HG03442 (cell line): Measurements from ENCODE around the gene CYTIP.
"Not testable (repeated sequence)": the region's sequence is repeated elsewhere in the genome, so short reads cannot be mapped to it uniquely, and the experiment has no call there.

Source experiments
- ATAC-seq: cut with Tn5 transposase; IDR thresholded peaks from one replicate; pipeline ENCODE4 v1.9.1; 2021; ENCODE audit warnings: mild to moderate bottlenecking, moderate library complexity; ENCODE audit not compliant: unreplicated experiment

CYTIP gene

DNA sequence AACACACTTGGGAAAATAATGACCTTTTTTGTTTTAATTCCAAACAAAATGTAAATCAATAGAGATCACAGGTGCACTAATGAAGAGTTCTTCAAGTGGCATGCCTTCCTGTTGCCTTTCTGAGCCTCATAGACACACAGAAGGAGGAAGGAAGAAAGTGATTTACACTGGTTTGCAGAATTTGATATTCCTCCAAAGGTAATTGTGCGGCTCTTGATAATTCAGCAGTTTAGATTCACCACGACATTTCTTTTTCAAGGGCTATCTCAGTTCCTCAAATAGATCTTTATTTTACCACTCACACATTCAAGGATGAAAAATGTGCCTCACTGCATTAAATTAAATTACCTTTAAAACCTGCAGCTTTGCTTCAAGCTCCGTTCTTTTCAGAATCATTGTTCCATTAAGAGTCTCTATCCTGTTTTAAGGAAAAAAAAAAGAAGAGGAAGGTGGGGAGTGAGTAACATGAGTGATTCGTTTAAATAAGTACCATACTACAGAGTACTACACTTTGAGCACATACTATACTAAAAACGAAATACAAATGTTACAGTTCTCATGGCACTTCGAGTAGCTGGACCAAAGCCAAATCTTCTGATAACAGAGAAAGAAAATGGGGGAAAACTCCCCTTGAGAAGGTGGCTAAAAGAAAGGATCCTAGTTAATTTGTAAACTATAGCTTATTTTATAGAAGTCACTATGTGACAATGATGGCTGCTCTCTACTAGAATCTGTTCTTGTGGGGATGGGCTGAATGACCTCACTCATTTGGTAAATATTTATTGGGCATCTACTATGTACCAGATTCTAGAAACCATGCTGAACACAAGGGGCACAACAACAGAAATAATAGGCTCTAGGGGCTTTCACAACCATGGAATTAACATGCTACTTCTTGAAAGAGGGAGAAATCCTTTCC is 16.6 kb downstream of the CYTIP start:
- no peak for ATAC-seq

DNA sequence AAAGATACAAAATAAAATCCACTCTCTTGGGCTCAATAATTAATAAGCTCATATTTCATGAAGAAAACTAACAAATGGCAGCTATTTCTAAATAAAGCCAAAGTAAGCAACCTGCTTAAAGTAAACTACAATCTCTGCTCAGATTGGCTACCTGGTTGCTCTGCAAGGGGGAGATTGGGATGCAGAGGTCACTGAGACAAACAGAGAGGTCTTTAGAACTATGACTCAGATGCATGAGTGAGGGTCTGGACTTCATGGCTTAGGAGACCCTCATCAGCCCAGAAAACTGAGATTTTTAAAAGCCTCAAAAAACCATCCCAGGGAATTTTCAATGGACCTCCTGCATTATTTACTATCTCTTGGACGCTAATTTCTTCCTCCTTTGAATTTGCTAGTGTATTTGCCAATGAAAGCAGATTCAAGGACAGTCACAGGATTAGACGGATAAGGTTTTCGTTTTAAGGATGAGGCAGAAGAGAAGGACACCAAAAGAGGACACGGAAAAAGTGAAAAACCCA is 17.4 kb downstream of the CYTIP start:
- no peak for ATAC-seq

GRCh38 chr2:157424374-157424773 is 19.5 kb downstream of the CYTIP start:
- no peak for ATAC-seq

DNA sequence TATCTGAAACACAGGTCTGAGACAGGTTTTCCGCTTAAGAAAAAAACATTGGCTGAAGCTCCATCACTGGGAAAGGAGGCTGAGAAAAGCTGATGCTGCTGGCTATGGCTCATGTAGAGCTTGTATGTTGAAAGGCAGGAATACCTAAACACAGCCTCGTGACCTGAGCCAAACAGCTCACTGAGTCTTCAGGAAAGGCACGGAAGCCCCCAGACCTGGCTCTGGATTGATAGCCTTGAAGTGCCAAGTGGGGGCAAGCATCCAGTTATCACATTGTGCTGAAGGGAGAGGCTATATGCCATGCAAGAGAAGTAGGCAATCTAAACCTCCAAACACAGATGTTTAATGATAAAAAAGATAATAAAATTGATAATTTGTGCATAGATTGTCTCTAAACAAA is 21.9 kb downstream of the CYTIP start:
- ATAC-seq = no peak

- ATAC-seq = no peak
These were observed 22.5 kb downstream of the CYTIP start for GRCh38 chr2:157421331-157421944.

DNA sequence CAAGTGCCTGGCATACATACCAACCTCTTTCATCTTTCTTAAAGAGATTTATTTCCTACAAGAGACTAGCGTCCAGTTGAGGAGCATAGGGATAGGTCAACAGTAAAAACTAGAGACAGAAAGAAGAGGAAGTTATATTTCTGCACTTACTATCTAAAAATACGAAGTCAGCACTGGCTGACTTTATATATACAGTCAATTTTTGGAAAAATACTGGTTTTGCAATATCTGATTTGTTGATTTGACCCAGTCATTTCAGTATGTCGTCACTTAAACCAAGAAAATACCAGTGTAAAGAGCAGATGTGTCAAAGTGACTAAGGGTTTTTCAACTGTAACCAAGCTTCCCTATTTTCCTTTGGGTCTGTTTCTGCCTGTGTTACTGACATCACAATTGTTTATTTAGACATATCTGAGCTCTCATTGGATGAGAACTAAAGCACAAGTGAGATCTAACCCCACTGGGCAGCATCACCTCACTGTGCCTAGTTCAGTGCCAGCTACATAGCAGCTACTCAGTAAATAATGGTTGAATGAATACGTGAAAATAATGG is 23.0 kb downstream of the CYTIP start:
- peak; percentile 75 for ATAC-seq

DNA sequence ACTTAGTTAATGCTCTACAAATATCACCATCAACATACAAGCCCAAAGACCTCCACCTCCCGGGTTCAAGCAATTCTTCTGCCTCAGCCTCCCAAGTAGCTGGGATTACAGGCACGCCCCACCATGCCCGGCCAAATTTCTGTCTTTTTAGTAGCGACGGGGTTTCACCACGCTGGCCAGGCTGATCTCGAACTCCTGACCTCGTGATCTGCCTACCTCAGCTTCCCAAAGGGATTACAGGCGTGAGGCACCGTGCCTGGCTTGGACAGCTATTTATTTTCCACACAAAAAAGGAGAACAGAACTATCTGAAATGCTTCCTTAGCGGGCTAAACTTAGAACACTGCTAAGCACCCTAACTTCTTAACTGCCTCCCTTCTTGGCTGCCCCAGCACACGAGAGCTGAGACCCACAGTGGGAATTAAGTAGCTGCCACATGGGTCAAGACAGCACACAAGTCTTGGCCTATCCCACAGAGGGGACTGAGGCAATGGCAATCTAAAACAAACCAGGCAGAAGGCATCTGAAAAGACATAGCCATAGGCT is 24.8 kb downstream of the CYTIP start:
- ATAC-seq = no peak

GRCh38 chr2:157418239-157418641 is 25.6 kb downstream of the CYTIP start:
- ATAC-seq = no peak

- ATAC-seq = no peak
These were observed 28.2 kb downstream of the CYTIP start for GRCh38 chr2:157415591-157416101.

- peak; percentile 22 for ATAC-seq
These were observed 29.8 kb downstream of the CYTIP start for GRCh38 chr2:157414050-157414449.

- ATAC-seq = peak; percentile 89
These were observed 30.4 kb downstream of the CYTIP start for GRCh38 chr2:157413326-157414035.

DNA sequence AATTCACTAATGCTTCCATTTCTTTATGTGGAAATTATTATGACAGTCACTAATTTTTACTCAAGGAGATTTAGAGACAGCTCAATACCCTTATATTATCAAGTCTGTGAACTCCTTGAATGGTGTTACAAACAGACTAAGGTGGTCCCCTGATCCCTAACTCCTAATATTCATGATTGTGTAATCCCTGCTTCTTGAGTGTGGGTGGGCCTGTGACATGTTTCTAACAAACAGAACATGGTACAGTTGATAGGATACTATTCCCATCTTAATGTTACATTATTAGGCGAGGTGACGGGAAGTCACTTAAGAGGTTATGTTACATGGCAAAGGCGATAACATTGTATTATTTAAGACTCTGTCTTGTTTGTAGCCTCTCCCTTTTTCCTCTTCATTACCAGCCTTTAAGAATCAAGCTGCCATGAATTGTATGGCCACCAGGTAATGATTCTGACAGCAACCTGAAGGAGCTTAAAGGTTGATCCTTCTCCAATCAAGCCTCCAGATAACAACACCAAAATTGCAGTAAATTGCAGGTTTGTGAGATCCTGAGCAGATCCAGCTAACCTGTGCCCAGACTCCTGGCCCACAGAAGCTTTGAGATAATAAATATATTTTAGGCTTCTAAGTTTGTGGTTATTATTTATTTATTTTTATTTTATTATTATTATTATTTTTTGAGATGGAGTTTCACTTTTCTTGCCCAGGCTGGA is 32.1 kb downstream of the CYTIP start:
- no peak for ATAC-seq

DNA sequence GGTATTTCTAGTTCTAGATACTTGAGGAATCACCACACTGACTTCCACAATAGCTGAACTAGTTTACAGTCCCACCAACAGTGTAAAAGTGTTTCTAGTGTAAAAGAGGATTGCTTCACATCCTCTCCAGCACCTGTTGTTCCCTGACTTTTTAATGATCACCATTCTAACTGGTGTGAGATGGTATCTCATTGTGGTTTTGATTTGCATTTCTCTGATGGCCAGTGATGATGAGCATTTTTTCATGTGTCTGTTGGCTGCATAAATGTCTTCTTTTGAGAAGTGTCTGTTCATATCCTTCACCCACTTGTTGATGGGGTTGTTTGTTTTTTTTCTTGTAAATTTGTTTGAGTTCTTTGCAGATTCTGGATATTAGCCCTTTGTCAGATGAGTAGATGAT is 38.5 kb downstream of the CYTIP start:
- not testable (repeated sequence) for ATAC-seq

DNA sequence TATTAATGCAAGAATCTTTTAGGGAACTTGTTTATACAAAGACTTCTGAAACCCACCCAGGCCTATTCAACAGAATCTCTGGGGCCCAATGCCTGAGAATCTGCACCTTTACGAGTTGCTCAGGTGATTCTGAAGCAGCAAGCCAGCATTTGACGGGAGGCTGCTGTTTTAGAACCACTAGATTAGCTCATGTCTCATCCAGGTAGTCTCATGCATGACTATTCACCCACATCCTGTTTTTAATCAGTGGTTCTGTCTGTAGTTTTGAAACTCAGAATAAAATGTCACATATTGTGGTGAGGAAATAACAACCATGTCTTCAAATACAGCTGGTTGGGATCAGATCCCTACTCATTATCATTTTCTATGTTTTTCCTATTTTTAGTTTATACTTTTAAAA is 39.5 kb downstream of the CYTIP start:
- peak; percentile 99 for ATAC-seq

DNA sequence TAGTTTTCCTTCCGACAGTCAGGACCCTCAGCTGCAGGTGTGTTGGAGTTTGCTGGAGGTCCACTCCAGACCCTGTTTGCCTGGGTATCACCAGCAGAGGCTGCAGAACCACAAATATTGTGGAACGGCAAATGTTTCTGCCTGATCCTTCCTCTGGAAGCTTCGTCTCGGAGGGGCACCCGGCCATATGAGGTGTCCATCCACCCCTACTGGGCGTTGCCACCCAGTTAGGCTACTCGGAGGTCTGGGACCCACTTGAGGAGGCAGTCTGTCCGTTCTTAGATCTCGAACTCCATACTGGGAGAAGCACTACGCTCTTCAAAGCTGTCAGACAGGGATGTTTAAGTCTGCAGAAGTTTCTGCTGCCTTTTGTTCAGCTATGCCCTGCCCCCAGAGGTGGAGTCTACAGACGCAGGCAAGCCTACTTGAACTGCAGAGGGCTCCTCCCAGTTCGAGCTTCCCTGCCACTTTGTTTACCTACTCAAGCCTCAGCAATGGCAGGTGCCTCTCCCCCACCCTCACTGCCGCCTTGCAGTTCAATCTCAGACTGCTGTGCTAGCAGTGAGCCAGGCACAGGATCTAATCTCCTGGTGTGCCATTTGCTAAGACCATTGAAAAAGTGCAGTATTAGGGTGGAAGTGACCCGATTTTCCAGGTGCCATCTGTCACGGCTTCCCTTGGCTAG is 40.9 kb downstream of the CYTIP start:
- not testable (repeated sequence) for ATAC-seq

DNA sequence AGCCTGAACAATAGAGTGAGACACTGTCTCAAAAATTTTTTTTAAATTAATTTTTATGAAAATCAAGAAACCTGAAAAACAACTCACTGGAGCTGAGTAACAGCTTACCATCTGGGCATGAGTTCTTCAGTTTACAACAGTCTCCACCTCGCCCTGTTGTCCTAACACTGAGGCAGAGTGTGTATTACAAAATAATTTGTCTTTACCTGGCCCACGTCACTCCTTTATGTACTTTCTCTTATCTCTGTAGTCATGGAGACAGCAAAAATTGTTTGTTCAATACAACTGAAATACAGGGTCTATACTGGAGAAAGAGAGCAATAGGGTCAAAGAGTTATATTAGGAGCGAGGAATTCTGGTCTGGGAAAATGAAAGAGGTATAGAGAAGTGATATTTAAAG is 48.1 kb downstream of the CYTIP start:
- ATAC-seq = no peak

DNA sequence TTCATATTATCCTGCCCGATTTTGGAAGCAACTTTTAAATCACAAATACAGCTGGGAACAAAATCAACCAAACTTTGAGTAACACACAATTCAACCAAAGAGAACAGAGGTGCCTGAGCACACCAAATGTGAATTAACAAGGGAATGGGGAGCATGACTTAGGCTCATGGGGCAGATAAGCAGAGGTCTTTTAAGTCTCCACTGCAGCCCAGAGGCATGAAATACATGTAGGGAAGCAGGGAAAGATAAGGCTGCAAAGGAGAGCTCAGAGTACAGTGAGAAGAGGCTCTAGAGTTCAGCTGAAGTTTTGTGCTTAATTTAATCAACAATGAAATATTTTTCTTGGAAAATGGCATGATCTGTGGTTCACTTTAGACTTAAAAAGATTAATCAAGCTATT is 49.0 kb downstream of the CYTIP start:
- ATAC-seq = no peak

- no peak for ATAC-seq
These were observed 50.5 kb downstream of the CYTIP start for GRCh38 chr2:157393348-157393747.

GRCh38 chr2:157388827-157389226 is 55.1 kb downstream of the CYTIP start:
- ATAC-seq = no peak
